HepG2 (cell line): ENCODE results near the gene E2F1. TPM values are rescaled to one million over a fixed set of nuclear protein-coding genes. Genes with fewer than 3 reads are reported as not detected.

Source experiments
- ARID2 ChIP-seq: sonication (generic); formaldehyde crosslinking; IDR thresholded peaks from 2 replicates; pipeline ENCODE4 v1.8.1; 2022; ENCODE audit warnings: mild to moderate bottlenecking, missing genetic modification reagents, borderline replicate concordance
- BHLHE40 ChIP-seq: IDR thresholded peaks from 2 replicates; pipeline ENCODE4 v1.6.1; 2011; ENCODE audit warnings: low read length, improper control_type of control experiment
- CENPT ChIP-seq: sonication (generic); formaldehyde crosslinking; IDR thresholded peaks from 2 replicates; pipeline ENCODE4 v1.8.0; 2022; ENCODE audit warnings: low read depth, mild to moderate bottlenecking, moderate library complexity, missing genetic modification reagents
- ELF3 ChIP-seq: IDR thresholded peaks from 2 replicates; pipeline ENCODE4 v1.6.1; 2016; ENCODE audit warnings: missing genetic modification reagents, missing compliant biosample characterization
- GATA4 ChIP-seq: sonication (generic); IDR thresholded peaks from 2 replicates; pipeline ENCODE4 v1.6.1; 2016; ENCODE audit warnings: antibody characterized with exemption, low read depth, borderline replicate concordance
- HMGA1 ChIP-seq: sonication (generic); formaldehyde crosslinking; conservative IDR thresholded peaks from 2 replicates; pipeline ENCODE4 v1.4.0; 2020; ENCODE audit warnings: missing genetic modification reagents
- KAT8 ChIP-seq: IDR thresholded peaks from 2 replicates; pipeline ENCODE4 v1.6.1; 2016; ENCODE audit warnings: missing genetic modification reagents, missing compliant biosample characterization
- MAZ ChIP-seq, 2 experiments: sonication (generic) in 1 of 2; formaldehyde crosslinking in 1 of 2; IDR thresholded peaks; 2 replicates each; pipeline versions ENCODE4 v1.5.0 to v1.6.1; 2012 to 2020; ENCODE audit warnings: low read depth in 2 of 2, mild to moderate bottlenecking in 2 of 2, borderline replicate concordance in 1 of 2, improper control_type of control experiment in 1 of 2, low read length in 1 of 2, missing genetic modification reagents in 1 of 2, moderate library complexity in 1 of 2
- MYNN ChIP-seq: sonication (generic); formaldehyde crosslinking; IDR thresholded peaks from 2 replicates; pipeline ENCODE4 v1.4.0; 2020; ENCODE audit warnings: mild to moderate bottlenecking, low read depth, missing genetic modification reagents
- MZF1 ChIP-seq: sonication (generic); formaldehyde crosslinking; IDR thresholded peaks from 2 replicates; pipeline ENCODE4 v1.8.1; 2023; ENCODE audit warnings: mild to moderate bottlenecking, missing genetic modification reagents, borderline replicate concordance
- NCOA1 ChIP-seq: sonication (generic); formaldehyde crosslinking; IDR thresholded peaks from 2 replicates; pipeline ENCODE4 v1.9.0; 2021; ENCODE audit warnings: missing genetic modification reagents
- RBM39 ChIP-seq: fragments of 200-400 bp; formaldehyde crosslinking; IDR thresholded peaks from one replicate; pipeline ENCODE4 v1.6.1; 2018; ENCODE audit warnings: antibody characterized with exemption, mild to moderate bottlenecking, low read depth, low read length; ENCODE audit not compliant: poor library complexity, severe bottlenecking
- SMARCC2 ChIP-seq: fragments of 450-650 bp; IDR thresholded peaks from 2 replicates; pipeline ENCODE4 v1.6.1; 2017; ENCODE audit warnings: antibody characterized with exemption, mild to moderate bottlenecking
- SRSF9 ChIP-seq: fragments of 200-400 bp; formaldehyde crosslinking; IDR thresholded peaks from 2 replicates; pipeline ENCODE4 v1.6.1; 2018; ENCODE audit warnings: borderline replicate concordance, mild to moderate bottlenecking, low read depth, low read length; ENCODE audit not compliant: insufficient read depth, poor library complexity, severe bottlenecking
- TBX3 ChIP-seq: fragments of 450-650 bp; IDR thresholded peaks from 2 replicates; pipeline ENCODE4 v1.6.1; 2017; ENCODE audit warnings: antibody characterized with exemption, mild to moderate bottlenecking, inconsistent platforms, borderline replicate concordance
- XRCC5 ChIP-seq: fragments of 200-400 bp; formaldehyde crosslinking; optimal IDR thresholded peaks from 2 replicates; pipeline ENCODE3; 2017; ENCODE audit warnings: mild to moderate bottlenecking, low read length
- ZFP37 ChIP-seq: sonication (generic); formaldehyde crosslinking; IDR thresholded peaks from 2 replicates; pipeline ENCODE4 v1.4.0; 2020; ENCODE audit warnings: missing genetic modification reagents, borderline replicate concordance
- ZNF10 ChIP-seq: sonication (generic); formaldehyde crosslinking; IDR thresholded peaks from 2 replicates; pipeline ENCODE4 v1.4.0; 2020; ENCODE audit warnings: mild to moderate bottlenecking, low read depth, missing genetic modification reagents, borderline replicate concordance
- ZNF331 ChIP-seq: sonication (generic); formaldehyde crosslinking; IDR thresholded peaks from 2 replicates; pipeline ENCODE4 v1.4.0; 2020; ENCODE audit warnings: missing genetic modification reagents
- ZNF546 ChIP-seq: sonication (generic); formaldehyde crosslinking; conservative IDR thresholded peaks from 2 replicates; pipeline ENCODE4 v1.8.1; 2023; ENCODE audit warnings: mild to moderate bottlenecking, missing genetic modification reagents
- ZNF761 ChIP-seq: sonication (generic); formaldehyde crosslinking; conservative IDR thresholded peaks from 2 replicates; pipeline ENCODE4 v1.4.0; 2020; ENCODE audit warnings: mild to moderate bottlenecking, missing genetic modification reagents
- polyA plus RNA-seq, 8 experiments: library from polyadenylated mRNA; depleted of rRNA in 3 of 8; stranded (reverse) in 7 of 8; unstranded in 1 of 8; fragments of >200 nt; fragmentation: Illumina TruSeq in 4 of 8; extraction: Trizol in 4 of 8; gene quantifications; 2 replicates each; pipeline versions ENCODE4 v1.2.1 to v1.2.3, GENCODE V29; 2011 to 2016; ENCODE audit warnings: low read depth in 4 of 8, missing spikeins in 1 of 8, mixed read lengths in 1 of 8; ENCODE audit not compliant: insufficient read depth in 1 of 8
- total RNA-seq, 5 experiments: library from RNA; depleted of rRNA; stranded (reverse); fragments of >200 nt; fragmentation: Illumina TruSeq; extraction: Trizol; gene quantifications; 2 replicates each; pipeline ENCODE4 v1.2.3, GENCODE V29; 2016; ENCODE audit warnings: low read depth in 1 of 5
- TF ChIP-seq, protein P1 (sequence below): IDR thresholded peaks from 2 replicates; pipeline ENCODE4 v1.6.1; 2018; ENCODE audit warnings: missing genetic modification reagents
- TF ChIP-seq, protein P2 (sequence below): sonication (generic); formaldehyde crosslinking; IDR thresholded peaks from 2 replicates; pipeline ENCODE4 v1.8.0; 2022; ENCODE audit warnings: mild to moderate bottlenecking, missing genetic modification reagents
- TF ChIP-seq, protein P3 (sequence below): sonication (generic); formaldehyde crosslinking; IDR thresholded peaks from 2 replicates; pipeline ENCODE4 v1.4.0; 2020; ENCODE audit warnings: missing genetic modification reagents
- TF ChIP-seq, protein P4 (sequence below): sonication (generic); formaldehyde crosslinking; conservative IDR thresholded peaks from 2 replicates; pipeline ENCODE4 v1.5.0; 2020; ENCODE audit warnings: missing genetic modification reagents

The E2F1 gene
- total and polyA plus RNA-seq, 2 of the 13 experiments (the other 11 are each of a cell fraction or from before 2014, with no cell fraction given) = 25.5 to 39.4 TPM

DNA sequence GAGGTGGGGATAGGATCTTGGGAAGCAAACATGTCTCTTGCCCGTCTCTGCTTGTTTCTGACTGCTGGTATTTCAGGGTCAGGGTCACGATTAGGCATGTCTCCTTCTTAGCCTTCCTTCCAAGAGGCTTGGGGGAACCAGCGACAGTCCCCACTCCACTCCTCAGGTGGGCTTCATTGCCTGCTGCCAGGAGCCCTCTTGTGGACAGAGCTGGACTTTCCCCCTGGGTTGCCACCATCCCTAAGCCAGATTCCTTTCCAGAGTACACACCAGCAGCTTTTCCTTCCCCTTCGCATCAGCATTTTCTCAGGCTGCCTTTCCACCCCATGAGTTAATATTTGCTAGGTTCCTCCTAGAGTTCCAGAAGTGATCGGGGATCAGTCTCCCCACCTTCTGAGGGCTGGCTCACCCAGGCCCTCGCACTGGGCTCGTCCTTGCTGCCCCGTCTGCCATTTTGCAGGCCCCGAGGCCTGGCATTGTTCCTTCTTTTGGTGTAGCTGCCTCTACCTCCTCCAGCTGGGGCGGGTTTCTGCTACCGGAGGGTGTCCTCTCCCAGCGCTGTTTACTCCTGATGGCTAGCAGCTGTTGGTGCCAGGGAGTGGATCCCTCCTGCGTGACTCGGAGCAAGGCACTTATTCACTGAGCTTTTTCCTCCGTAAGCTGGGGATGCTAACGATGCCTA, 32.8 kb downstream of the E2F1 start (continued):
- TF ChIP-seq, protein P1, sequence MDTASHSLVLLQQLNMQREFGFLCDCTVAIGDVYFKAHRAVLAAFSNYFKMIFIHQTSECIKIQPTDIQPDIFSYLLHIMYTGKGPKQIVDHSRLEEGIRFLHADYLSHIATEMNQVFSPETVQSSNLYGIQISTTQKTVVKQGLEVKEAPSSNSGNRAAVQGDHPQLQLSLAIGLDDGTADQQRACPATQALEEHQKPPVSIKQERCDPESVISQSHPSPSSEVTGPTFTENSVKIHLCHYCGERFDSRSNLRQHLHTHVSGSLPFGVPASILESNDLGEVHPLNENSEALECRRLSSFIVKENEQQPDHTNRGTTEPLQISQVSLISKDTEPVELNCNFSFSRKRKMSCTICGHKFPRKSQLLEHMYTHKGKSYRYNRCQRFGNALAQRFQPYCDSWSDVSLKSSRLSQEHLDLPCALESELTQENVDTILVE (CRISPR knock-in tag) = no peak
- TF ChIP-seq MAZ (IDR thresholded peaks at IDR 0.05; ENCODE audit: borderline replicate concordance, low read depth, low read length) (no peak), MAZ (CRISPR knock-in tag; IDR thresholded peaks at IDR 0.05; ENCODE audit: low read depth) (0 out of 2 replicates have a peak, but pooled peaks have one; percentile 55), HMGA1 (CRISPR knock-in tag) (no peak), SRSF9 (no peak), ELF3 (CRISPR knock-in tag) (no peak), ZNF761 (CRISPR knock-in tag) (no peak; the same call in 1 of the 2 replicates), ZFP37 (CRISPR knock-in tag) (no peak), ZNF331 (CRISPR knock-in tag) (peak; percentile 67; the same call in 1 of the 2 replicates), SMARCC2 (no peak), RBM39 (no peak), NCOA1 (no peak), ARID2 (peak; percentile 86; the same call in 1 of the 2 replicates), MYNN (CRISPR knock-in tag) (peak; percentile 67; the same call in 1 of the 2 replicates), MZF1 (CRISPR knock-in tag) (no peak), BHLHE40 (no peak), TBX3 (no peak), XRCC5 (peak; percentile 91), ZNF546 (CRISPR knock-in tag) (no peak), ZNF10 (CRISPR knock-in tag) (no peak), CENPT (CRISPR knock-in tag) (no peak), GATA4 (no peak), KAT8 (0 out of 2 replicates have a peak, but pooled peaks have one; percentile 17)
- TF ChIP-seq, protein P2, sequence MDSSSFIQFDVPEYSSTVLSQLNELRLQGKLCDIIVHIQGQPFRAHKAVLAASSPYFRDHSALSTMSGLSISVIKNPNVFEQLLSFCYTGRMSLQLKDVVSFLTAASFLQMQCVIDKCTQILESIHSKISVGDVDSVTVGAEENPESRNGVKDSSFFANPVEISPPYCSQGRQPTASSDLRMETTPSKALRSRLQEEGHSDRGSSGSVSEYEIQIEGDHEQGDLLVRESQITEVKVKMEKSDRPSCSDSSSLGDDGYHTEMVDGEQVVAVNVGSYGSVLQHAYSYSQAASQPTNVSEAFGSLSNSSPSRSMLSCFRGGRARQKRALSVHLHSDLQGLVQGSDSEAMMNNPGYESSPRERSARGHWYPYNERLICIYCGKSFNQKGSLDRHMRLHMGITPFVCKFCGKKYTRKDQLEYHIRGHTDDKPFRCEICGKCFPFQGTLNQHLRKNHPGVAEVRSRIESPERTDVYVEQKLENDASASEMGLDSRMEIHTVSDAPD (CRISPR knock-in tag) = no peak
- TF ChIP-seq, protein P3, sequence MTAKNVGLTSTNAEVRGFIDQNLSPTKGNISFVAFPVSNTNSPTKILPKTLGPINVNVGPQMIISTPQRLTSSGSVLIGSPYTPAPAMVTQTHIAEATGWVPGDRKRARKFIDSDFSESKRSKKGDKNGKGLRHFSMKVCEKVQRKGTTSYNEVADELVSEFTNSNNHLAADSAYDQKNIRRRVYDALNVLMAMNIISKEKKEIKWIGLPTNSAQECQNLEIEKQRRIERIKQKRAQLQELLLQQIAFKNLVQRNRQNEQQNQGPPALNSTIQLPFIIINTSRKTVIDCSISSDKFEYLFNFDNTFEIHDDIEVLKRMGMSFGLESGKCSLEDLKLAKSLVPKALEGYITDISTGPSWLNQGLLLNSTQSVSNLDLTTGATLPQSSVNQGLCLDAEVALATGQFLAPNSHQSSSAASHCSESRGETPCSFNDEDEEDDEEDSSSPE = peak; percentile 26; the same call in 1 of the 2 replicates
- TF ChIP-seq, protein P4, sequence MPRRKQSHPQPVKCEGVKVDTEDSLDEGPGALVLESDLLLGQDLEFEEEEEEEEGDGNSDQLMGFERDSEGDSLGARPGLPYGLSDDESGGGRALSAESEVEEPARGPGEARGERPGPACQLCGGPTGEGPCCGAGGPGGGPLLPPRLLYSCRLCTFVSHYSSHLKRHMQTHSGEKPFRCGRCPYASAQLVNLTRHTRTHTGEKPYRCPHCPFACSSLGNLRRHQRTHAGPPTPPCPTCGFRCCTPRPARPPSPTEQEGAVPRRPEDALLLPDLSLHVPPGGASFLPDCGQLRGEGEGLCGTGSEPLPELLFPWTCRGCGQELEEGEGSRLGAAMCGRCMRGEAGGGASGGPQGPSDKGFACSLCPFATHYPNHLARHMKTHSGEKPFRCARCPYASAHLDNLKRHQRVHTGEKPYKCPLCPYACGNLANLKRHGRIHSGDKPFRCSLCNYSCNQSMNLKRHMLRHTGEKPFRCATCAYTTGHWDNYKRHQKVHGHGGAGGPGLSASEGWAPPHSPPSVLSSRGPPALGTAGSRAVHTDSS (CRISPR knock-in tag) = no peak; the same call in 1 of the 2 replicates
